IMR-90 (cell line): ENCODE data around the gene C1QL2. TPM values are rescaled to one million over a fixed set of nuclear protein-coding genes. Genes with fewer than 3 reads are reported as not detected.

Source experiments
- ATAC-seq: fragments of 200-7000 bp; cut with Tn5 transposase; 2 replicates; pipeline ENCODE4 v1.9.1; 2020; ENCODE audit warnings: low read depth, mild to moderate bottlenecking, moderate library complexity
- BruUV-seq: library from RNA; stranded (reverse); fragments of 400-500 nt; replicated peaks from 2 replicates; lab custom pipeline; 2021; lab: Mats Ljungman, UMichigan
- CTCF ChIA-PET: fragments of 300-600 bp; formaldehyde crosslinking; extraction: SDS; loops from one replicate; lab custom pipeline; 2021; ENCODE audit warnings: antibody characterized with exemption; lab: Yijun Ruan, JAX
- POLR2A ChIA-PET: fragments of 300-600 bp; sonication (Branson Sonifier 250); formaldehyde crosslinking; loops from one replicate; lab custom pipeline; 2022; ENCODE audit warnings: antibody characterized with exemption; ENCODE audit not compliant: unreplicated experiment; lab: Charles Lee
- DNase-seq: peaks from one replicate; pipeline ENCODE4 v3.0.0; 2013
- H2AFZ ChIP-seq: replicated peaks from 2 replicates; pipeline ENCODE3; 2013; ENCODE audit warnings: low read length, mild to moderate bottlenecking; ENCODE audit not compliant: poor library complexity
- H2AK5ac ChIP-seq: 2 replicates; pipeline ENCODE4 v1.6.1; 2013; ENCODE audit warnings: low read depth, low read length, inconsistent platforms
- H2AK9ac ChIP-seq: replicated peaks from 2 replicates; pipeline ENCODE3; 2013; ENCODE audit warnings: mild to moderate bottlenecking, low read depth, low read length, moderate library complexity; ENCODE audit not compliant: poor library complexity
- H2BK120ac ChIP-seq: 2 replicates; pipeline ENCODE4 v1.6.1; 2013; ENCODE audit warnings: low read depth, low read length, inconsistent platforms
- H2BK15ac ChIP-seq: 3 replicates; pipeline ENCODE4 v1.6.1; 2013; ENCODE audit warnings: low read depth, low read length, inconsistent platforms
- H2BK20ac ChIP-seq: 2 replicates; pipeline ENCODE4 v1.6.1; 2013; ENCODE audit warnings: low read depth, mild to moderate bottlenecking, inconsistent platforms, low read length, moderate library complexity
- H2BK5ac ChIP-seq: 2 replicates; pipeline ENCODE4 v1.6.1; 2013; ENCODE audit warnings: mild to moderate bottlenecking, low read depth, low read length, inconsistent platforms; ENCODE audit not compliant: poor library complexity, severe bottlenecking
- H3K14ac ChIP-seq: replicated peaks from 2 replicates; pipeline ENCODE4 v1.6.1; 2013; ENCODE audit warnings: low read depth, low read length, inconsistent platforms
- H3K18ac ChIP-seq: 2 replicates; pipeline ENCODE4 v1.6.1; 2013; ENCODE audit warnings: low read depth, low read length, control low read depth
- H3K23ac ChIP-seq: 2 replicates; pipeline ENCODE4 v1.6.1; 2013; ENCODE audit warnings: low read depth, low read length, inconsistent platforms
- H3K27ac ChIP-seq: 2 replicates; pipeline ENCODE4 v1.5.1; 2013; ENCODE audit warnings: mild to moderate bottlenecking, control low read depth, low read length; ENCODE audit not compliant: insufficient read depth
- H3K27me3 ChIP-seq: 2 replicates; pipeline ENCODE4 v1.6.1; 2013; ENCODE audit warnings: low read length; ENCODE audit not compliant: control insufficient read depth, insufficient read depth
- H3K36me3 ChIP-seq: 2 replicates; pipeline ENCODE4 v1.6.1; 2013; ENCODE audit warnings: low read length, mixed read lengths; ENCODE audit not compliant: control insufficient read depth, insufficient read depth
- H3K4ac ChIP-seq: 2 replicates; pipeline ENCODE4 v1.6.1; 2013; ENCODE audit warnings: low read depth, low read length, inconsistent platforms
- H3K4me1 ChIP-seq: 2 replicates; pipeline ENCODE4 v1.6.1; 2013; ENCODE audit warnings: low read length, mixed read lengths; ENCODE audit not compliant: control insufficient read depth, insufficient read depth
- H3K4me2 ChIP-seq: 2 replicates; pipeline ENCODE4 v1.6.1; 2013; ENCODE audit warnings: low read depth, mild to moderate bottlenecking, control low read depth, low read length, moderate library complexity
- H3K4me3 ChIP-seq: 2 replicates; pipeline ENCODE4 v1.5.1; 2013; ENCODE audit warnings: low read depth, mild to moderate bottlenecking, control low read depth, low read length, moderate library complexity; ENCODE audit not compliant: insufficient read depth
- H3K56ac ChIP-seq: 2 replicates; pipeline ENCODE4 v1.6.1; 2013; ENCODE audit warnings: low read length, inconsistent platforms; ENCODE audit not compliant: insufficient read depth; ENCODE audit errors: extremely low read depth
- H3K79me1 ChIP-seq, 2 experiments: 2 replicates each; pipeline ENCODE4 v1.6.1; 2013; ENCODE audit warnings: low read length in 2 of 2, inconsistent platforms in 1 of 2, low read depth in 1 of 2
- H3K9ac ChIP-seq: 2 replicates; pipeline ENCODE4 v1.6.1; 2013; ENCODE audit warnings: low read depth, low read length, control low read depth
- H3K9me1 ChIP-seq: 2 replicates; pipeline ENCODE4 v1.6.1; 2013; ENCODE audit warnings: low read length, inconsistent platforms; ENCODE audit not compliant: insufficient read depth
- H3K9me3 ChIP-seq: 2 replicates; pipeline ENCODE4 v1.6.1; 2013; ENCODE audit warnings: low read length; ENCODE audit not compliant: control insufficient read depth, insufficient read depth
- H4K20me1 ChIP-seq: 2 replicates; pipeline ENCODE4 v1.6.1; 2013; ENCODE audit warnings: low read length, inconsistent platforms; ENCODE audit not compliant: insufficient read depth
- H4K5ac ChIP-seq: 2 replicates; pipeline ENCODE4 v1.6.1; 2013; ENCODE audit warnings: mild to moderate bottlenecking, low read depth, low read length, control low read depth
- H4K8ac ChIP-seq, 2 experiments: 2 replicates each; pipeline ENCODE4 v1.6.1; 2013; ENCODE audit warnings: low read depth in 2 of 2, low read length in 2 of 2, control low read depth in 1 of 2, inconsistent platforms in 1 of 2
- H4K91ac ChIP-seq: 2 replicates; pipeline ENCODE4 v1.6.1; 2013; ENCODE audit warnings: low read depth, low read length, inconsistent platforms; ENCODE audit not compliant: insufficient read depth
- CEBPB ChIP-seq: IDR thresholded peaks from 2 replicates; pipeline ENCODE4 v1.6.1; 2012; ENCODE audit warnings: low read depth, low read length, improper control_type of control experiment
- CHD1 ChIP-seq: IDR thresholded peaks from 2 replicates; pipeline ENCODE4 v1.6.1; 2012; ENCODE audit warnings: low read depth, low read length, improper control_type of control experiment
- MAFK ChIP-seq: IDR thresholded peaks from 2 replicates; pipeline ENCODE4 v1.6.1; 2012; ENCODE audit warnings: low read depth, low read length, improper control_type of control experiment
- NFE2L2 ChIP-seq: fragments of 150-350 bp; IDR thresholded peaks from 2 replicates; pipeline ENCODE4 v1.6.1; 2016; ENCODE audit warnings: low read depth, mild to moderate bottlenecking, low read length
- POLR2A ChIP-seq: IDR thresholded peaks from 2 replicates; pipeline ENCODE4 v1.6.1; 2012; ENCODE audit warnings: mild to moderate bottlenecking, low read depth, low read length
- RCOR1 ChIP-seq: IDR thresholded peaks from 2 replicates; pipeline ENCODE4 v1.6.1; 2012; ENCODE audit warnings: mild to moderate bottlenecking, low read length, improper control_type of control experiment; ENCODE audit not compliant: insufficient replicate concordance
- SMC3 ChIP-seq: fragments of 150-350 bp; IDR thresholded peaks from 2 replicates; pipeline ENCODE4 v1.6.1; 2016; ENCODE audit warnings: low read depth, mild to moderate bottlenecking, antibody characterized with exemption, low read length, moderate library complexity
- USF2 ChIP-seq: fragments of 150-350 bp; IDR thresholded peaks from 2 replicates; pipeline ENCODE4 v1.6.1; 2017; ENCODE audit warnings: mild to moderate bottlenecking, antibody characterized with exemption, low read length, low read depth
- WGBS, 2 experiments: methylation state at CpG; one replicate each; pipeline versions ENCODE4 v1.1.5 to v1.1.7; 2013; ENCODE audit warnings: missing lambda C conversion rate in 2 of 2; ENCODE audit not compliant: insufficient read length in 1 of 2; ENCODE audit errors: extremely low coverage in 2 of 2; 5-methylcytosine and 5-hydroxymethylcytosine counted together
- dilution Hi-C: fragments of 300-500 bp; cut with HindIII; formaldehyde crosslinking; loops from one replicate; pipeline ENCODE4 v1.14.3; 2018; ENCODE audit warnings: low sequenced_read_pairs; ENCODE audit not compliant: unreplicated experiment
- in situ Hi-C: fragments of 300-500 bp; cut with MboI; formaldehyde crosslinking; loops from 3 replicates; pipeline ENCODE4 v1.14.3; 2019; ENCODE audit warnings: low sequenced_read_pairs, inconsistent platforms, mixed read lengths
- intact Hi-C: fragments of 100-400 bp; cut with micrococcal nuclease; formaldehyde crosslinking; loops from 2 replicates; pipeline ENCODE4 v1.10.0; 2022
- polyA plus RNA-seq, 3 experiments: library from polyadenylated mRNA; depleted of rRNA; stranded (reverse); fragments of >200 nt; gene quantifications; 2 replicates each; pipeline ENCODE4 v1.2.3, GENCODE V29; 2012; ENCODE audit warnings: low replicate concordance in 1 of 3
- total RNA-seq: library from RNA; depleted of rRNA; stranded (reverse); fragments of >200 nt; gene quantifications from 2 replicates; pipeline ENCODE4 v1.2.3, GENCODE V29; 2012

Gene C1QL2
- total and polyA plus RNA-seq, 2 of the 4 experiments (the other 2 are of a cell fraction), result not detected

GRCh38 chr2:119149611-119150010, 8.9 kb downstream of the C1QL2 start:
- H4K20me1 ChIP-seq, result no peaks in the 10 kb centered on the region
- no peak overlapping the region for H2BK120ac ChIP-seq
- H3K23ac ChIP-seq, result no peak overlapping the region
- H3K18ac ChIP-seq, result no peak overlapping the region
- H4K91ac ChIP-seq, result no peak overlapping the region
- CTCF ChIA-PET, result no interaction called here
- no CpG with 5 or more reads among the region's 6 CpGs for WGBS, 2 experiments
- TF ChIP-seq SMC3 (no peak), NFE2L2 (no peak), RCOR1 (no peak), MAFK (no peak), CEBPB (no peak), POLR2A (no peak), CHD1 (no peak), USF2 (no peak)
- no peak overlapping the region for H2AFZ ChIP-seq
- intact Hi-C loops (no loop called here), dilution Hi-C loops (no loop called here), in situ Hi-C loops (loop anchor here (25.0 kb wide), 1 partner anchor 113 kb away; no protein-coding TSS in a partner anchor)
- H3K27me3 ChIP-seq, result peaks cover 17% of the 10 kb centered on the region
- H4K5ac ChIP-seq, result no peak overlapping the region
- no peak overlapping the region for H3K4me3 ChIP-seq
- no peak overlapping the region for H3K56ac ChIP-seq
- H3K9me1 ChIP-seq, result no peaks in the 10 kb centered on the region
- no peak overlapping the region for H3K4me2 ChIP-seq
- H3K9me3 ChIP-seq, result no peaks in the 10 kb centered on the region
- no TSS peak for BruUV-seq
- H3K79me1 ChIP-seq, result no peaks in the 10 kb centered on the region
- H2AK9ac ChIP-seq, result no peak overlapping the region
- H3K14ac ChIP-seq, result no peak overlapping the region
- DNase-seq (no peak), ATAC-seq (no peak)
- H2BK5ac ChIP-seq, result no peak overlapping the region
- H3K4ac ChIP-seq, result no peak overlapping the region
- no peak overlapping the region for H3K9ac ChIP-seq
- no peaks in the 10 kb centered on the region for H3K4me1 ChIP-seq
- no peak overlapping the region for H2BK15ac ChIP-seq
- no peak overlapping the region for H4K8ac ChIP-seq
- no peak overlapping the region for H2BK20ac ChIP-seq
- H3K27ac ChIP-seq, result no peak overlapping the region
- no peaks in the 10 kb centered on the region for H3K36me3 ChIP-seq
- H2AK5ac ChIP-seq, result no peak overlapping the region
- POLR2A ChIA-PET, result no interaction called here
